Gastroesophageal sphincter (tissue), 4 donors: ENCODE measurements around the gene RAI1. TPM values are rescaled to one million over a fixed set of nuclear protein-coding genes. Genes with fewer than 3 reads are reported as not detected.

Experiments used
- ATAC-seq: fragments of 150-250 bp; one replicate; pipeline ENCODE4 v1.9.1; 2016; ENCODE audit warnings: mild to moderate bottlenecking, moderate library complexity
- H3K27ac ChIP-seq, 4 donors: fragments of 200-600 bp; sonication (generic) in 3 of 4; 1 replicate in 3 of 4; 2 replicates in 1 of 4; pipeline ENCODE4 v1.5.1; 2016 to 2019
- H3K27me3 ChIP-seq: fragments of 200-600 bp; sonication (generic); one replicate; pipeline ENCODE4 v1.5.1; 2019
- H3K36me3 ChIP-seq, 2 donors: fragments of 200-600 bp; sonication (generic); one replicate each; pipeline ENCODE4 v1.5.1; 2019; ENCODE audit warnings: control low read depth in 1 of 2
- H3K4me1 ChIP-seq, 3 donors: fragments of 200-600 bp; sonication (generic); 1 replicate in 2 of 3; 2 replicates in 1 of 3; pipeline ENCODE4 v1.5.1; 2016 to 2019; ENCODE audit warnings: control low read depth in 2 of 3
- H3K4me3 ChIP-seq, 2 donors: fragments of 200-600 bp; sonication (generic); one replicate each; pipeline ENCODE4 v1.5.1; 2019; ENCODE audit warnings: mild to moderate bottlenecking in 1 of 2, moderate library complexity in 1 of 2
- H3K9me3 ChIP-seq, 3 donors: fragments of 200-600 bp; sonication (generic); one replicate each; pipeline ENCODE4 v1.5.1; 2017 to 2019; ENCODE audit warnings: control low read depth in 2 of 3
- CTCF ChIP-seq, 4 experiments: fragments of 200-600 bp in 2 of 4; fragments of 450-650 bp in 2 of 4; sonication (generic) in 1 of 4; IDR thresholded peaks; one replicate each; pipeline ENCODE4 v1.5.1; 2017 to 2019; ENCODE audit warnings: antibody characterized with exemption in 4 of 4, mild to moderate bottlenecking in 2 of 4, moderate library complexity in 2 of 4
- EP300 ChIP-seq: sonication (generic); formaldehyde crosslinking; IDR thresholded peaks from one replicate; pipeline ENCODE4 v1.6.1; 2017; ENCODE audit warnings: antibody characterized with exemption, mild to moderate bottlenecking
- POLR2A ChIP-seq, 2 donors: fragments of 450-650 bp; IDR thresholded peaks; one replicate each; pipeline ENCODE4 v1.6.1; 2017; ENCODE audit warnings: antibody characterized with exemption in 2 of 2, mild to moderate bottlenecking in 2 of 2, moderate library complexity in 1 of 2
- POLR2AphosphoS5 ChIP-seq: sonication (generic); formaldehyde crosslinking; IDR thresholded peaks from one replicate; pipeline ENCODE4 v1.6.1; 2017; ENCODE audit warnings: antibody characterized with exemption
- whole genome bisulfite sequencing, 2 donors: methylation state at CpG; one replicate each; pipeline ENCODE4 v1.1.5; 2018; ENCODE audit warnings: low coverage in 1 of 2; 5-methylcytosine and 5-hydroxymethylcytosine counted together
- total RNA-seq, 4 donors: library from RNA; depleted of rRNA; stranded (reverse); fragments of >200 nt; gene quantifications; one replicate each; pipeline ENCODE4 v1.1.0, GENCODE V29; 2016

Gene RAI1
- total RNA-seq, 4 donors from 2014 or later = 15.9 to 39.7 (median 28.3) TPM

GRCh38 chr17:17754719-17755686 is 73.7 kb downstream of the RAI1 start:
- H3K36me3 ChIP-seq = no peaks in the 10 kb centered on the region
- WGBS, 2 donors = 81 to 93% methylated on average over 3 to 5 of the region's 11 CpGs
- H3K4me3 ChIP-seq = no peak overlapping the region
- H3K27ac ChIP-seq = peak overlapping the region in 3 of 4 donors; percentile 8 to 37 (median 28)
- peaks cover 0 to 89% (median 20%) of the 10 kb centered on the region in 3 donors for H3K4me1 ChIP-seq
- no peaks in the 10 kb centered on the region for H3K27me3 ChIP-seq
- TF ChIP-seq CTCF (IDR thresholded peaks at IDR 0.05) = no peak
- TF ChIP-seq POLR2A (IDR thresholded peaks at IDR 0.05) = no peak
- TF ChIP-seq POLR2AphosphoS5 = no peak
- no peak for TF ChIP-seq EP300
- no peaks in the 10 kb centered on the region for H3K9me3 ChIP-seq
- ATAC-seq = no peak

GRCh38 chr17:17755715-17756114 is 74.5 kb downstream of the RAI1 start:
- no peaks in the 10 kb centered on the region for H3K9me3 ChIP-seq
- no peaks in the 10 kb centered on the region for H3K27me3 ChIP-seq
- no peak for TF ChIP-seq CTCF (IDR thresholded peaks at IDR 0.05)
- TF ChIP-seq POLR2A (IDR thresholded peaks at IDR 0.05) = no peak
- TF ChIP-seq EP300 = no peak
- no peak for TF ChIP-seq POLR2AphosphoS5
- peak overlapping the region in 2 of 4 donors; percentile 8 to 37 for H3K27ac ChIP-seq
- H3K36me3 ChIP-seq = no peaks in the 10 kb centered on the region
- peaks cover 0 to 85% (median 20%) of the 10 kb centered on the region in 3 donors for H3K4me1 ChIP-seq
- 48% methylated on average over 2 of the region's 8 CpGs; no CpG with 5 or more reads in 1 of the 2 donors for WGBS, 2 donors
- H3K4me3 ChIP-seq = no peak overlapping the region
- no peak for ATAC-seq

GRCh38 chr17:17757391-17757791 is 76.1 kb downstream of the RAI1 start:
- Histone ChIP-seq H3K4me3 (no peak overlapping the region), H3K9me3 (no peaks in the 10 kb centered on the region), H3K27ac (peak overlapping the region in 2 of 4 donors; percentile 1 to 10), H3K36me3 (no peaks in the 10 kb centered on the region), H3K4me1 (peaks cover 0 to 83% (median 14%) of the 10 kb centered on the region in 3 donors), H3K27me3 (no peaks in the 10 kb centered on the region)
- TF ChIP-seq POLR2AphosphoS5 = no peak
- no peak for ATAC-seq
- 58% methylated on average over 7 of the region's 15 CpGs; no CpG with 5 or more reads in 1 of the 2 donors for WGBS, 2 donors

GRCh38 chr17:17757956-17758845 is 76.9 kb downstream of the RAI1 start:
- Histone ChIP-seq H3K4me1 (peaks cover 0 to 83% (median 6%) of the 10 kb centered on the region in 3 donors), H3K36me3 (no peaks in the 10 kb centered on the region), H3K4me3 (no peak overlapping the region), H3K9me3 (no peaks in the 10 kb centered on the region), H3K27me3 (no peaks in the 10 kb centered on the region), H3K27ac (peak overlapping the region in 2 of 4 donors; percentile 1 to 16)
- no peak for ATAC-seq
- TF ChIP-seq EP300 (no peak), CTCF (IDR thresholded peaks at IDR 0.05) (no peak), POLR2AphosphoS5 (no peak), POLR2A (IDR thresholded peaks at IDR 0.05) (no peak)
- 20 to 89% methylated on average over 2 to 6 of the region's 26 CpGs for WGBS, 2 donors

GRCh38 chr17:17758941-17759563 is 77.8 kb downstream of the RAI1 start:
- Histone ChIP-seq H3K4me3 (no peak overlapping the region), H3K27me3 (no peaks in the 10 kb centered on the region), H3K4me1 (peaks cover 0 to 84% (median 3%) of the 10 kb centered on the region in 3 donors), H3K27ac (no peak overlapping the region), H3K9me3 (no peaks in the 10 kb centered on the region), H3K36me3 (no peaks in the 10 kb centered on the region)
- no peak for TF ChIP-seq CTCF (IDR thresholded peaks at IDR 0.05)
- no peak for TF ChIP-seq POLR2A (IDR thresholded peaks at IDR 0.05)
- no peak for TF ChIP-seq EP300
- ATAC-seq = no peak
- 89% methylated on average over 3 of the region's 7 CpGs; no CpG with 5 or more reads in 1 of the 2 donors for whole genome bisulfite sequencing, 2 donors
